Esophagus (tissue), 2 donors: ENCODE results near the gene SHB. TPM values are rescaled to one million over a fixed set of nuclear protein-coding genes. Genes with fewer than 3 reads are reported as not detected.
A peak's percentile ranks its signal among the peaks of the same experiment; 100 is the strongest.
"Not testable (repeated sequence)": the region's sequence is repeated elsewhere in the genome, so short reads cannot be mapped to it uniquely, and the experiment has no call there.

Source experiments
- H3K27ac ChIP-seq, 2 donors: one replicate each; pipeline ENCODE4 v1.5.1; 2013; ENCODE audit warnings: low read depth in 2 of 2, mild to moderate bottlenecking in 2 of 2, inconsistent platforms in 1 of 2, low read length in 1 of 2, moderate library complexity in 1 of 2
- H3K27me3 ChIP-seq, 2 donors: one replicate each; pipeline ENCODE4 v1.6.1; 2013; ENCODE audit warnings: low read length in 2 of 2, control low read depth in 1 of 2, mild to moderate bottlenecking in 1 of 2; ENCODE audit not compliant: insufficient read depth in 2 of 2, control insufficient read depth in 1 of 2
- H3K36me3 ChIP-seq, 2 donors: one replicate each; pipeline ENCODE4 v1.6.1; 2013; ENCODE audit warnings: low read length in 1 of 2; ENCODE audit not compliant: control insufficient read depth in 2 of 2, insufficient read depth in 2 of 2
- H3K4me1 ChIP-seq, 2 donors: one replicate each; pipeline ENCODE4 v1.6.1; 2013; ENCODE audit warnings: low read length in 1 of 2; ENCODE audit not compliant: control insufficient read depth in 2 of 2, insufficient read depth in 2 of 2
- H3K4me3 ChIP-seq, 2 donors: one replicate each; pipeline ENCODE4 v1.5.1; 2013; ENCODE audit warnings: low read length in 2 of 2, mild to moderate bottlenecking in 2 of 2, low read depth in 1 of 2, moderate library complexity in 1 of 2
- H3K9me3 ChIP-seq, 2 donors: one replicate each; pipeline ENCODE4 v1.6.1; 2013; ENCODE audit warnings: mild to moderate bottlenecking in 2 of 2, low read depth in 1 of 2, low read length in 1 of 2, moderate library complexity in 1 of 2; ENCODE audit not compliant: control insufficient read depth in 2 of 2, insufficient read depth in 1 of 2
- WGBS, 2 donors: extraction: QIAGEN DNeasy Blood & Tissue Kit; methylation state at CpG; one replicate each; pipeline ENCODE4 v1.1.7; 2013; 5-methylcytosine and 5-hydroxymethylcytosine counted together
- polyA plus RNA-seq, 2 donors: library from polyadenylated mRNA; stranded (reverse); fragments of 200-250 nt; gene quantifications; one replicate each; pipeline ENCODE4 v1.2.3, GENCODE V29; 2013
- donor health status: healthy with polysubstance abuse.
- donor health status: Bipolar disorder and iron deficiency.

SHB gene
- polyA plus RNA-seq, 2 donors, result 14.7 to 15.7 TPM

DNA sequence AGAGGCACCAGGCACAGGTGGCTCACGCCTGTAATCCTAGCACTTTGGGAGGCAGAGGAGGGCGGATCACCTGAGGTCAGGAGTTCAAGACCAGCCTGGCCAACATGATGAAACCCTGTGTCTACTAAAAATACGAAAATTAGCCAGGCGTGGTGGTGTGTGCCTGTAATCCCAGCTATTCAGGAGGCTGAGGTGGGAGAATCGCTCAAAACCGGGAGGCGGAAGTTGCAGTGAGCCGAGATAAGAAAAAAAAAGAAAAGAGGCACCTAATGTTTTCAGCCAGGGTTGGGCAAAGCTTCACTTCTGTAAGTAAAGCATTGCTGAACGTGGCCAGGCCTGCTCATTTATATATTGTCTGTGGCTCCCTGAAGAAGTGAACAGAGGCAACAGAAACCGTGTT lies 23.1 kb downstream of the SHB start:
- H3K4me1 ChIP-seq, result peaks cover 26 to 28% of the 10 kb centered on the region in 2 donors
- not testable (repeated sequence) for H3K4me3 ChIP-seq, H3K27me3 ChIP-seq, H3K9me3 ChIP-seq, H3K36me3 ChIP-seq
- H3K27ac ChIP-seq, result peak overlapping the region; percentile 76 to 97
- 53 to 68% methylated on average over 10 of the region's 10 CpGs for WGBS, 2 donors

DNA sequence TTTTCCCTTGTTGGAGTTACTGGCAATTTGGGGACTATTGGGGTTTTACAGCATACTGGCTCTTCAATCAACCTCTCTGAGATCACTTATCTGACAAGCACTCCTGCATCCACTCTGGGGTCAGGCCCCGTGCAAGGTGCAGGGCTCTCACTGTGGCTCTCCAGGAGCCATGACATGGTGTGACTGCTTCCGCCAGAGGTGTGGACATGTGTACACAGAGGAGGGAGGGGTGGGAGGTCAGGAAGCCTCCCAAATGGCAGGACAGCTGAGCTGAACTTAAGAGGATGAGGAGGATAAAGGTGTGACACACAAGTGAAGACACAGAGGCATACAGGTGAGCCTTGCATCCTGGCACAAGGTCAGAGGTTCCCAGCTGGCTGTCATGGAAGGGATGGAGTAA lies 24.3 kb downstream of the SHB start:
- peaks cover 26 to 34% of the 10 kb centered on the region in 2 donors for H3K4me1 ChIP-seq
- no peaks in the 10 kb centered on the region for H3K36me3 ChIP-seq
- H3K9me3 ChIP-seq, result no peaks in the 10 kb centered on the region
- H3K4me3 ChIP-seq, result no peak overlapping the region
- WGBS, 2 donors, result 70 to 71% methylated on average over 2 of the region's 2 CpGs
- peak overlapping the region; percentile 61 to 91 for H3K27ac ChIP-seq
- H3K27me3 ChIP-seq, result no peaks in the 10 kb centered on the region

- Histone ChIP-seq H3K36me3 (no peaks in the 10 kb centered on the region), H3K9me3 (no peaks in the 10 kb centered on the region), H3K4me1 (peaks cover 26 to 39% of the 10 kb centered on the region in 2 donors), H3K27ac (peak overlapping the region; percentile 61 to 91), H3K4me3 (no peak overlapping the region), H3K27me3 (no peaks in the 10 kb centered on the region)
- WGBS, 2 donors, result 40 to 51% methylated on average over 9 of the region's 9 CpGs
These were observed 24.9 kb downstream of the SHB start for GRCh38 chr9:38043931-38044623.

DNA sequence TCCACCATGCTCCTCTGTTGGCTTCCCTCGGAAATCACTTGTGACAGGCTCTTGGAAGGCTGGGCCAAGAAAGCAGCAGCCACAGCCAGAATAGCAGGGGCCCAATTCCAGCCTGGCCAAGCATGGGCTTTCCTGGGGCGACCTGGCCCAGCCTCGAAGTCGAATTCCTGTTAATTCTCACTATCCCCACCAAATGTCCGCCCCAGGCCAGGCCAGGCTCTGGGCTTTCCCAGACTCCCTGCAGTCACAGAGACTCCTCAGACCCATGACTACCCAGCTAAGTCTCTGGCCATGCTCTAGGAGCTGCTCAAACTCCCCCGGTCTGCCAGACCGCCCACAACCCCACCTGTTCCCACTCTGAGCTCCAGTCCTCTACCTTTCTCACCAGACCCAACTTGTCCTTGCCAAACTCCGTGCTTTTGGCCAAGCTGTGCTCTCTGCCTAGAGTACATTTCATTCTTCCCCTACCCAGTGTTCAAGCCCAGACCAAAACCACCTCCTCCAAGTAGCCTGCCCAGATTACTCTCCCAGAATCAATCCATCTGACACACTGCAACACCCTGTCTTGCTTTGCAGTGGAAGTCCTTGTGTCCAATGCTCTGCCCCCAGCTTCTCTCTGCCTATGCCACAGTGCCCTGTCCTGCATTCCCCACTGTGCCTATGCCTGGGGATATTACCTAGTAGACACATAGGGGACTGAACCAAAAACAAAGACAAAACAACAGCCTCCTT lies 26.2 kb downstream of the SHB start:
- H3K4me1 ChIP-seq, result peaks cover 28 to 46% of the 10 kb centered on the region in 2 donors
- no peaks in the 10 kb centered on the region for H3K36me3 ChIP-seq
- 48 to 68% methylated on average over 8 of the region's 8 CpGs for WGBS, 2 donors
- H3K4me3 ChIP-seq, result no peak overlapping the region
- no peaks in the 10 kb centered on the region for H3K27me3 ChIP-seq
- H3K27ac ChIP-seq, result peak overlapping the region; percentile 26 to 73
- no peaks in the 10 kb centered on the region for H3K9me3 ChIP-seq

GRCh38 chr9:38041564-38042243 lies 27.3 kb downstream of the SHB start:
- Histone ChIP-seq H3K9me3 (no peaks in the 10 kb centered on the region), H3K4me1 (peaks cover 23 to 46% of the 10 kb centered on the region in 2 donors), H3K36me3 (no peaks in the 10 kb centered on the region), H3K27me3 (no peaks in the 10 kb centered on the region), H3K4me3 (no peak overlapping the region), H3K27ac (peak overlapping the region; percentile 68 to 85)
- 43 to 53% methylated on average over 21 of the region's 21 CpGs for WGBS, 2 donors

GRCh38 chr9:38039907-38040682 lies 28.9 kb downstream of the SHB start:
- Histone ChIP-seq H3K27ac (peak overlapping the region in 1 of 2 donors; percentile 29), H3K4me1 (peaks cover 23 to 46% of the 10 kb centered on the region in 2 donors), H3K27me3 (no peaks in the 10 kb centered on the region), H3K36me3 (no peaks in the 10 kb centered on the region), H3K9me3 (no peaks in the 10 kb centered on the region), H3K4me3 (no peak overlapping the region)
- WGBS, 2 donors, result 82 to 83% methylated on average over 21 of the region's 21 CpGs

DNA sequence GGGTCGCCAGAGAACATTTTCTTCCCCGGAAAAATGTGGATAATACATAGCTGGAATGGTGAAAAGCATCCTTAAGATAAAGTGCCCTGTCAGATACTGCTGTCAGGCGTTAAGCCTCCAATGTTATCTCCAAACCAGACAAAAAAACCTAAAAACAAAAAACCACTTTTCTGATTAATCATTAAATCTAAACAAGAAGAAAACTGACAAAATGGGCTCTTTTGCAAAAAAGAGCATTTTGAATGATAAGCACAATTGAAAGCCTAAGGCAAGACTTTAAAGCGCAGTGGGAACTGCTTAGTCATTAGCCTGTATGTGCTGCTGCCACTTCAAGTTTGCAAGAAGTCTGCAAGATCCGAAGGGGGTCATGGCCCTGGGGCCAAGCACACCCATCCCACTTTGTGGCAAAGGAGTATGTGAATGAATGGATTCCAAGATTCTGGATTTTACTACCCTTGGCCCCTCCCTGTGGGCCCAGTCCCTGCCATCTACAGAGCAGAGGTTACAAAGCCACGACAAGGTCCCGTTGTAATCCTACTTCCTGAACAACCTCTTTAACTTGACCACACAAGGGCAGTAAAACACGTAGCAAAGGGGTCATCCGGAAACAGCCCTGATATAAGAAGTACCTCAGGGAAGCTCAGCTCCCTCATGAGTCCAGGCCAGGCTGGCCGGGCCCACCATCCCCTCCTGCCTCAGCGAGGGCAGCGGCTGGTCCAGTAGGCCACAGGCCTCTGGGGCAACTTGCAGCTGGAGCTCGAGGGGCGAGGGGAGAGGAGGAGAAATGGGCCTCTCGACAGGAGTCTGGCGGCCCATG lies 29.7 kb downstream of the SHB start:
- Histone ChIP-seq H3K4me1 (peaks cover 23 to 39% of the 10 kb centered on the region in 2 donors), H3K4me3 (no peak overlapping the region), H3K27me3 (no peaks in the 10 kb centered on the region), H3K27ac (peak overlapping the region in 1 of 2 donors; percentile 29), H3K9me3 (no peaks in the 10 kb centered on the region), H3K36me3 (no peaks in the 10 kb centered on the region)
- 57 to 63% methylated on average over 16 of the region's 16 CpGs for WGBS, 2 donors

DNA sequence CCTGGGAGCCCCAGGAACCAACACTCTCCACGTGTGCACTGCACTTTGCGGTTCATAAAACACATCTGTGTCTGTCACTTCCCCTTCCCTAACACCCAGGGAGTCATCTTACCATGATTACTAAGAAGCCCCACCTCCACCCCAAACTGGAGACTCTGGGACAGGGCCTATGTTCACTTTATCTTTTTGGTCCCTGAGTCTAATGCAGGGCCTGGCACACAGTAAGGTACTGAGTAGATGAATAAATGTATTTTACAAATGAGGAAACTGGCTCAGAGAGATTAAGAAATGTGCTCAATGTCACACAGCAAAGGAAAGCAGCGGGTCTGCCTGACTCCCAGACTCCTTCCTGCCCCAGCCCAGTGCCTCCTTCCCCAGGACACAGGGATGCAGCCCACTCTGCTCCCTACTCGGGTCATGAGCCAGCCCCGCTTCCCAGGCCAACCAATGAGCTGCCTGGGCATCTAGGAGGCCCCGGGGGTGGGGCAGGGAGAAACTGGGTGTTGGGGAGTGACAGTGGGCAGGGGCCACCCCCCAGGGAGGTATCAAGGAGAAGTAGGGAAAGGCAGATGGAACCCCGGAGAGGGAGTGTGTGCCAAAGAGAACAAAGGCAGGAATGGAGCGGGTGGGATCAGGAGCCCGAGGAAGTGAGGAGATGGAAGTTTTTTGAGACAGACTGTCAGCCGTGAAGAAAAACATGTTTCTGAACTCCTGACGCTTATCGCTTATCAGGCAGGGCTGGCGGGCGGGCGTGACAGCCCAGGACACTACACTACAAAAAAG lies 30.5 kb downstream of the SHB start:
- 56 to 60% methylated on average over 15 of the region's 15 CpGs for whole genome bisulfite sequencing, 2 donors
- peak overlapping the region in 1 of 2 donors; percentile 24 for H3K27ac ChIP-seq
- H3K4me1 ChIP-seq, result peaks cover 18 to 44% of the 10 kb centered on the region in 2 donors
- H3K9me3 ChIP-seq, result no peaks in the 10 kb centered on the region
- no peaks in the 10 kb centered on the region for H3K36me3 ChIP-seq
- H3K4me3 ChIP-seq, result no peak overlapping the region
- H3K27me3 ChIP-seq, result no peaks in the 10 kb centered on the region
